Erythroblast (primary cell): ENCODE results near the gene FAM13A.

Experiments used
- GATA1 ChIP-seq: IDR thresholded peaks from 2 replicates; pipeline ENCODE4 v1.6.1; 2011; ENCODE audit warnings: low read depth, mild to moderate bottlenecking, control low read depth, low read length, moderate library complexity
- POLR2A ChIP-seq: IDR thresholded peaks from 2 replicates; pipeline ENCODE4 v1.6.1; 2011; ENCODE audit warnings: mild to moderate bottlenecking, low read length

- TF ChIP-seq POLR2A: no peak
- no peak for TF ChIP-seq GATA1
Measured at GRCh38 chr4:89009115-89009514, 47.9 kb downstream of the FAM13A start.
